ENCODE data around the gene RYR3. TPM values are rescaled to one million over a fixed set of nuclear protein-coding genes. Genes with fewer than 3 reads are reported as not detected.

Gene RYR3
- total RNA-seq, 1 experiment from 2014 or later = not detected

GRCh38 chr15:33395846-33396245, 85.1 kb downstream of the RYR3 start:
- Histone ChIP-seq H3K27ac (ENCODE audit: low read length) (no peak overlapping the region), H4K20me1 (ENCODE audit: low read length) (no peaks in the 10 kb centered on the region), H3K9me3 (ENCODE audit: low read length) (no peaks in the 10 kb centered on the region), H2AFZ (ENCODE audit: low read length) (no peak overlapping the region), H3K9ac (ENCODE audit: low read length) (no peak overlapping the region), H3K79me2 (ENCODE audit: low read length) (no peaks in the 10 kb centered on the region), H3K4me2 (ENCODE audit: low read length) (no peak overlapping the region), H3K4me1 (ENCODE audit: insufficient read depth, low read length) (no peaks in the 10 kb centered on the region), H3K27me3 (ENCODE audit: low read length) (peaks cover 95% of the 10 kb centered on the region), H3K36me3 (ENCODE audit: low read depth, low read length) (no peaks in the 10 kb centered on the region), H3K4me3 (ENCODE audit: low read length) (no peak overlapping the region), H3K9me2 (replicated peaks; ENCODE audit: low read length) (no peaks in the 10 kb centered on the region), H3F3A (ENCODE audit: low read length, unreplicated experiment) (no peaks in the 10 kb centered on the region)
- TF ChIP-seq EZH2 (IDR thresholded peaks at IDR 0.05; ENCODE audit: low read length, unreplicated experiment) (no peak), CTCF (conservative IDR thresholded peaks at IDR 0.05; ENCODE audit: low read depth, low read length) (no peak), EZH2phosphoT487 (IDR thresholded peaks at IDR 0.05; ENCODE audit: borderline replicate concordance, low read length) (no peak)
- no TSS peak for BruUV-seq (replicated peaks)
- ChIA-PET CTCF (no interaction called here), POLR2A (ENCODE audit: unreplicated experiment) (no interaction called here)
- ATAC-seq (no peak), DNase-seq (no peak)
- intact Hi-C loops (cut with micrococcal nuclease) = no loop called here

- intact Hi-C loops (cut with micrococcal nuclease) = no loop called here
- no peak for TF ChIP-seq EZH2 (IDR thresholded peaks at IDR 0.05; ENCODE audit: low read length, unreplicated experiment)
- TF ChIP-seq CTCF (conservative IDR thresholded peaks at IDR 0.05; ENCODE audit: low read depth, low read length) = no peak
- no peak for TF ChIP-seq EZH2phosphoT487 (IDR thresholded peaks at IDR 0.05; ENCODE audit: borderline replicate concordance, low read length)
- Histone ChIP-seq H3K9me2 (replicated peaks; ENCODE audit: low read length) (no peaks in the 10 kb centered on the region), H3K36me3 (ENCODE audit: low read depth, low read length) (no peaks in the 10 kb centered on the region), H3K4me2 (ENCODE audit: low read length) (no peak overlapping the region), H3K4me3 (ENCODE audit: low read length) (no peak overlapping the region), H3K4me1 (ENCODE audit: insufficient read depth, low read length) (no peaks in the 10 kb centered on the region), H2AFZ (ENCODE audit: low read length) (no peak overlapping the region), H3K9ac (ENCODE audit: low read length) (no peak overlapping the region), H3K79me2 (ENCODE audit: low read length) (no peaks in the 10 kb centered on the region), H3K27ac (ENCODE audit: low read length) (no peak overlapping the region), H3F3A (ENCODE audit: low read length, unreplicated experiment) (no peaks in the 10 kb centered on the region), H3K27me3 (ENCODE audit: low read length) (peaks cover 98% of the 10 kb centered on the region), H4K20me1 (ENCODE audit: low read length) (no peaks in the 10 kb centered on the region), H3K9me3 (ENCODE audit: low read length) (no peaks in the 10 kb centered on the region)
- ChIA-PET CTCF (no interaction called here), POLR2A (ENCODE audit: unreplicated experiment) (no interaction called here)
- ATAC-seq (no peak), DNase-seq (no peak)
- no TSS peak for BruUV-seq (replicated peaks)
Measured at GRCh38 chr15:33396475-33396874, 85.7 kb downstream of the RYR3 start.

- Histone ChIP-seq H3K4me1 (ENCODE audit: insufficient read depth, low read length) (no peaks in the 10 kb centered on the region), H3K79me2 (ENCODE audit: low read length) (no peaks in the 10 kb centered on the region), H3K9ac (ENCODE audit: low read length) (no peak overlapping the region), H3K9me2 (replicated peaks; ENCODE audit: low read length) (no peaks in the 10 kb centered on the region), H3K36me3 (ENCODE audit: low read depth, low read length) (no peaks in the 10 kb centered on the region), H3K4me2 (ENCODE audit: low read length) (no peak overlapping the region), H3K27ac (ENCODE audit: low read length) (no peak overlapping the region), H4K20me1 (ENCODE audit: low read length) (no peaks in the 10 kb centered on the region), H3K27me3 (ENCODE audit: low read length) (peaks cover 96% of the 10 kb centered on the region), H3F3A (ENCODE audit: low read length, unreplicated experiment) (no peaks in the 10 kb centered on the region), H3K9me3 (ENCODE audit: low read length) (no peaks in the 10 kb centered on the region), H3K4me3 (ENCODE audit: low read length) (no peak overlapping the region), H2AFZ (ENCODE audit: low read length) (no peak overlapping the region)
- no TSS peak for BruUV-seq (replicated peaks)
- TF ChIP-seq EZH2phosphoT487 (IDR thresholded peaks at IDR 0.05; ENCODE audit: borderline replicate concordance, low read length) = no peak
- no peak for TF ChIP-seq CTCF (conservative IDR thresholded peaks at IDR 0.05; ENCODE audit: low read depth, low read length)
- no peak for TF ChIP-seq EZH2 (IDR thresholded peaks at IDR 0.05; ENCODE audit: low read length, unreplicated experiment)
- intact Hi-C loops (cut with micrococcal nuclease) = no loop called here
- CTCF ChIA-PET = no interaction called here
- no peak for DNase-seq
- no peak for ATAC-seq
- POLR2A ChIA-PET (ENCODE audit: unreplicated experiment) = no interaction called here
Measured at GRCh38 chr15:33398555-33398954, 87.8 kb downstream of the RYR3 start.
